ENCODE measurements around the gene EP400. TPM values are rescaled to one million over a fixed set of nuclear protein-coding genes. Genes with fewer than 3 reads are reported as not detected.

EP400 gene
- total and polyA plus RNA-seq, 2 of the 4 experiments (the other 2 are of a cell fraction) = 4.3 to 11.4 TPM

- Histone ChIP-seq H2BK5ac (ENCODE audit: low read depth, low read length, poor library complexity, severe bottlenecking) (no peak overlapping the region), H3K9me1 (ENCODE audit: insufficient read depth, low read length) (peaks cover 3% of the 10 kb centered on the region; the same call in 1 of the 2 replicates), H3K27me3 (ENCODE audit: control insufficient read depth, insufficient read depth, low read length) (no peaks in the 10 kb centered on the region), H3K27ac (ENCODE audit: insufficient read depth, low read length) (no peak overlapping the region), H2AK5ac (ENCODE audit: low read depth, low read length) (no peak overlapping the region), H3K36me3 (ENCODE audit: control insufficient read depth, insufficient read depth, low read length) (peaks cover 53% of the 10 kb centered on the region), H3K4me3 (ENCODE audit: insufficient read depth, low read depth, low read length) (no peak overlapping the region), H3K4me1 (ENCODE audit: control insufficient read depth, insufficient read depth, low read length) (peaks cover 2% of the 10 kb centered on the region; the same call in 1 of the 2 replicates), H3K9ac (ENCODE audit: low read depth, low read length) (no peak overlapping the region), H2BK120ac (ENCODE audit: low read depth, low read length) (no peak overlapping the region), H3K9me3 (ENCODE audit: control insufficient read depth, insufficient read depth, low read length) (no peaks in the 10 kb centered on the region), H3K18ac (ENCODE audit: low read depth, low read length) (no peak overlapping the region), H2BK20ac (ENCODE audit: low read depth, low read length) (no peak overlapping the region), H4K20me1 (ENCODE audit: insufficient read depth, low read length) (no peaks in the 10 kb centered on the region), H2AK9ac (replicated peaks; ENCODE audit: low read depth, low read length, poor library complexity) (no peak overlapping the region), H2AFZ (replicated peaks; ENCODE audit: low read length, poor library complexity) (no peak overlapping the region), H4K5ac (ENCODE audit: low read depth, low read length) (no peak overlapping the region), H4K8ac (ENCODE audit: low read depth in 2 of 2, low read length in 2 of 2) (no peak overlapping the region), H3K79me1 (ENCODE audit: low read depth in 1 of 2, low read length in 2 of 2) (peaks cover 3 to 9% of the 10 kb centered on the region in 2 experiments; a peak in 1 of 4 replicates), H3K23ac (ENCODE audit: low read depth, low read length) (no peak overlapping the region), H4K91ac (ENCODE audit: insufficient read depth, low read depth, low read length) (no peak overlapping the region), H3K56ac (ENCODE audit: extremely low read depth, insufficient read depth, low read length) (no peak overlapping the region), H2BK15ac (ENCODE audit: low read depth, low read length) (no peak overlapping the region), H3K4ac (ENCODE audit: low read depth, low read length) (no peak overlapping the region), H3K4me2 (ENCODE audit: low read depth, low read length) (no peak overlapping the region), H3K14ac (replicated peaks; ENCODE audit: low read depth, low read length) (no peak overlapping the region)
- WGBS, 2 experiments (ENCODE audit: extremely low coverage in 2 of 2, insufficient read length in 1 of 2) = 82% methylated on average over 6 of the region's 7 CpGs; no CpG with 5 or more reads in 1 of the 2 experiments
- intact Hi-C loops (cut with micrococcal nuclease) = no loop called here
- TF ChIP-seq CEBPB (IDR thresholded peaks at IDR 0.05; ENCODE audit: low read depth, low read length) (no peak), ELK1 (IDR thresholded peaks at IDR 0.05; ENCODE audit: borderline replicate concordance, low read depth, low read length) (no peak), MXI1 (IDR thresholded peaks at IDR 0.05; ENCODE audit: borderline replicate concordance, low read depth, low read length) (no peak), USF2 (IDR thresholded peaks at IDR 0.05; ENCODE audit: low read depth, low read length) (no peak), RCOR1 (IDR thresholded peaks at IDR 0.05; ENCODE audit: insufficient replicate concordance, low read length) (no peak), NFE2L2 (IDR thresholded peaks at IDR 0.05; ENCODE audit: low read depth, low read length) (no peak), CTCF (conservative IDR thresholded peaks at IDR 0.05; ENCODE audit: low read depth, low read length) (no peak), MAZ (IDR thresholded peaks at IDR 0.05; ENCODE audit: borderline replicate concordance, low read depth, low read length) (no peak), MAFK (IDR thresholded peaks at IDR 0.05; ENCODE audit: low read depth, low read length) (no peak), SMC3 (IDR thresholded peaks at IDR 0.05; ENCODE audit: low read depth, low read length) (no peak)
- in situ Hi-C loops (cut with MboI; ENCODE audit: low sequenced_read_pairs) = no loop called here
- DNase-seq (no peak), ATAC-seq (ENCODE audit: low read depth) (no peak)
- BruUV-seq (replicated peaks) = no TSS peak
- dilution Hi-C loops (cut with HindIII; ENCODE audit: low sequenced_read_pairs, unreplicated experiment) = no loop called here
- CTCF ChIA-PET = interaction anchor here (0.6 kb wide), 1 partner anchor 10 kb away, joined by 5 read pairs; no protein-coding TSS in a partner anchor
- POLR2A ChIA-PET (ENCODE audit: unreplicated experiment) = interaction anchor here (0.5 kb wide), 1 partner anchor 19 kb away, joined by 3 read pairs; no protein-coding TSS in a partner anchor
These were observed 111.5 kb downstream of the EP400 start for GRCh38 chr12:132061197-132061596.
